NCI-H524 (cell line): Measurements from ENCODE around the gene FAM83F.

Source experiments
- DNase-seq, 2 experiments: peaks; one replicate each; lab custom pipeline; 2025; lab: John Stamatoyannopoulos, UW

FAM83F gene

DNA sequence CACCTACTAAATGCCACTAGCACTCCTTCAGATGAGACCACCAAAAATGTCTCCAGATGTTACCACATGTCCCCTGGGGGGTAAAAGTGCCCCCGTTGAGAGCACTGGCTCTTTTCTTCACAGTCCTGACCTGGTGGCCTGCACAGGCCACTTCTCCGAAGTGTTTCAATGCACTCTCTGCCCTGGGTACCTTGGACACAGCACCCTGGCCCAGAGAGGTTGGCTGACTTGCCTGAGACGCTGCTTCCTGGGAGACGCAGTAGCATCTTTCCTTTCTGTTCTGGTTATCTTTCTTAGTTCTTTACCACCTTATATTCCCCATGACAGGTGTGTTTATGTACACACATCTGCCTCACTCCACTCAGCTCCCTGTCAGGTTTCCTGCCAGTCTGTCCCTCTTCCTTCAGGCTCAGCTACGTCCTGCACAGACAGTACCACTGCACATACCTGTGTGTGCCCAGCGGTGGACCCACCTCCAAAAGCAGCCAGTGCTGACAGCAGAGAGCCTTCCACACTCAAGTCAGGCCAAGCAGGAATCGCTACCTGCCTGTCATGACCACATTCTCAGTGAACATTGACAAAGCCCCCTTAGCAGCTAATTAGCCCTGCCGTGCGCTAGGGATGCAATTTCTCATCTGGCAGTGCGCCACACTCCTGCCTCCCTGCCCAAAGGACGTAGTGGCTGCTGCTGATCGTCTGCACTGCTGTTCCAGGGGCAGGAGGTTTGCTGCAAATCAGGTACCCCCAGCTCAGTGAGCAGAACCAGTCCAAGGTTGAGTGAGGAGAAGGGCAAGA lies 39.0 kb downstream of the FAM83F start:
- peak in 1 of 2 experiments; percentile 60 for DNase-seq

DNA sequence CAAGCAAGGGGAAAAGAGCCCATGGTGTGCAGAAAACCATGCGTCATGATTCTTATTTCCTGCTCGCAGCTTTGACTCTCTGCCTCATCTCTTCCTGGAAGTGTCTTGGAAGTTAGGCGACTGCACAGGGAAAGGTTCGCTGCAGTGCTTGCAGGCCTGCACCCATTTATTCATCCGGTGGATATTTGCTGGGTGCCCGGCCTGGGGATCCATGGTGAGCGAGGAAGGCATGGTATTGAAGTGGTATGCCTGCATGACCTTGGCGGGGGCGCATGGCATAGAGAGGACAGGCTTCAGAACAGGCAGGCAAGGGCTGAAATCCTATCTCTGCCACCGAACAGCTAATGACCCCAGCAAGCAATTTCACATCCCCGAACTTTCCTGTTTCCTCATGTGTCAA lies 40.6 kb downstream of the FAM83F start:
- no peak for DNase-seq

DNA sequence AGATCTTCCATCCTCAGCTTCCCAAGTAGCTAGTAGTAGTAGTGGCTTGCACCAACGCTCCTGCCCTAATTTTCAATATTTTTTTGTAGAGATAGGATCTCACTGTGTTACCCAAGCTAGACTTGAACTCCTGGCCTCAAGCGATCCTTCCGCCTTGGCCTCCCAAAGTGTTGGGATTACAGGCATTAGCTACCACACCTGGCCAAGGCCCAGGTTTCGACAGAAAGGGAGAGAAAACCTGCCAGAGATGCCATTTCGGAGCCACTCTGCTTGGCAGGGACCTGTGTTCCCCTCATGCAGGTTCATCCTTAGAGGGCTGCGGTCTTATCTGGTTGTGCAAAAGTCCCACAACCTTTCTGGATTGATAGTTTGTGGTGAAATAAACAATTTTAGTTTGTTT lies 41.4 kb downstream of the FAM83F start:
- DNase-seq, result no peak

DNA sequence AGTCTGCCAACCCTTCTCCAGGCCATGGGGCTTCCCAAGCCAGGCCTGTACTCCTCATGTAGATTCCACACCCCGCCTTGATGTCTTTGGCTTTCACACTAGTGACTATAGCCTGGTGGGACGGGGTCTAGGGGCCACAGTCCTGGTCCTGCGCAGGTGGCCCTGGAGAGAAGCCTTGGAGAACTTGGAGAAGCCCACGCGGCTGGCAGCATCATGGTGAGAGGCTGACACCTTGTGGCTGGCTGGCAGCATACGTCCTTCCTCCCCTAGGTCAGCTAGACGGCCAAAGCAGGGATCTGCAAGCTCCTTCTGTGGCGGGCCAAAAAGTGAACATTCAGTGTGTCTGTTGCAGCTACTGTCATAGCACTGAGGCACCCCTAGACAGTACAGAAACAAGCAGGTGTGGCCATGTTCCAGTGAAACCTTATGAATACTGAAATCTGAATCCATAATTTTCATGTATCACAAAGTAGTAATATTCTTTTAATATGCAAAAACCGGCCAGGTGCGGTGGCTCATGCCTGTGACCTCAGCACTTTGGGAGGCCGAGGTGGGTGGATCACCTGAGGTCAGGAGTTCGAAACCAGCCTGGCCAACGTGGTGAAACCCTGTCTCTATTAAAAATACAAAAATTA lies 42.0 kb downstream of the FAM83F start:
- DNase-seq, result peak; percentile 50 to 83

DNA sequence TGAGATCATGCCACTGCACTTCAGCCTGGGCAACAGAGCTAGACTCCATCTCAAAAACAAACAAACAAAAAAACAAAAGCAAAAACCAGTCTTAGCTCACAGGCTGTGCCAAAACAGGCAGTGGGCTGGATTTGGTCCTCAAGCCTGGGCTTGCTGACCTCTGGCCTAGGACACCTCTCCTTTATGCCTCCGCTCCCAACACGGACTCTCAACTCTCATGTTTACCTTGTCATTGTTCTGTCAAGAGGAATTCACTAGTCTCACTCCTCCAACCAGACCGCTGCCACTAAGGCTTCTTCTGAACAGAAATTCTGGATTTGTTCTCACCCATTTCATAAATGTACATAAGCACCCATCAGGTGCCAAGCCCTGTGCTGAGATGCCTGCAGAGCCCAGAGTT lies 42.6 kb downstream of the FAM83F start:
- no peak for DNase-seq

DNA sequence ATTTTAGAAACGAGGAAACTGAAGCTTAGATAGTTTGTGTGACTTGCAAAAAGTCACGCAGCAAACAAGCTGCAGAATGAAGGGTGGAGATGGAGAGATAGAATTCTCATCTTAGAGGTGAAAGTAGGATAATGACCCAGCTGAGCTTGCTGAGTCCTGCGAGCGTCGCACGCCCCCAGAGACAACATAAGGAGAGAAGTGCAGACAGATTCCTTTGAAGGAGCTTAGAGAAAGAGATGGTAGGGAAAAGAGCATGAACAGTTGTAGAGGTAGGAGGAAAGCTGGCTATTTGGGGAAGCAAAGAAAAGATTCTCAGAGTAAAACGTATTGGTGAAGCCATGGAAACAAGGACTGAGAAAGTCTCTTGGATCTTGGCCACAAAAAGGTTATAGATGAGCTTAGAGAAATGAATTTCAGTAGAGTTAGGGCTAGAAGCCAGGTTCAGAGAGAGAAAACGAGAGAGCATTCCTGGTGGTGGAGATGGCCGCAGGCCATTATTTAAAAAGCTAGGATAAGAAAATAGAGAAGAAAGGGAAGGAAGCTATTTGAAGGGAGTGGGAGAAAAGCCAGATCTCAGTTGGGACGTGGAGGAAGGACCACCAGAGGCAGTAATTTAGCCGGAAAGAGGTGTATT lies 44.8 kb downstream of the FAM83F start:
- no peak for DNase-seq

DNA sequence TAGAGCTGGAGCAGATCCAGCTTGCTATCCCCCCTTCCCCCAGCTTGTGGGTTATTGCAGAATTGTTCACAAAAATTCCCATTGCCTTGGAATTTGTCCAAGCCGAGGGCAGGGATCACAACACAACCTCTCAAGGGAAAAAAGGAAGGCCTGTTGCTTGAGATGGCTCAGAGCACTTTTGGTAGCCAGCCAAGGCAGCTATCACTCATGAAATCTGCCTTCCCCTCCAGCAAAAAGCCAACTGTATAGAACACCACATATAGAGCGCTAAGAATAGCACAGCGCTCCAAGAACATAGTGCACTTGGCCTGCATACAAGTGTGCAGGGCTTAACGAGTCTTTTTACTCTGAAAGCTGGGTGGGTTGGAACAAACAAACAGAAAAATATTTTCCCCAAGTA lies 46.2 kb downstream of the FAM83F start:
- no peak for DNase-seq

DNA sequence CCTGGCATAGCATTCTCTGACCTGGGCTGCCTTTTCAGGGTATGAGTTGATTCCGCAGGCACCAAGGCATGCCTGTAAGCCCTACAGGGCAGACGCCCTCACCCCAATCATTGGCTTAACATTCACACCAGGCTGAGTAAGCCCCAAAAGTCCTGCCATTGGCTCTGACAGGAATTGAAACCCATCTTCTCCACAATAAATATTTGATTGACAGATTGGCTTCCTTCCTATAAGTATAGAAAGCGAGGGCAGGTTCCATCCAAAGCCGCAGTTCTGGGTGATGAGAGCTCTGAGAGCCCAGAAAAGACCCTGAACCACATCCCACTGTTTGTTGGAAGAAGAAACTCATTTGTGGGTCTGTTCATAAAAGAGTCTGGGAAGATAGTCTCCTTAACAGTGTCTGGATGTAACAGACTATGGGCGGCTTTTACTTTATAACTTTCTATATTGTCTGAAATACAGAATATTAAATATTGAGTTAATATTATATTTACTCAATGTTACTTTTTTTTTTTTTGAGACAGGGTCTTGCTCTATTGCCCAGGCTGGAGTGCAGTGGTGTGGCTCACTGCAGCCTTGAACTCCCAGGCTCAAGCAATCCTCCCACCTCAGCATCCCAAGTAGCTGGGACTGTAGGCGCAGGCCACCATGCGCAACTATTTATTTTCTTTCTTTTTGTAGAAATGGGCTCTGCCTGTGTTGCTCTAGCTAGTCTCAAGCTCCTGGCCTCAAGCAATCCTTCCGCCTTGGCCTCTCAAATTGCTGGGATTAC lies 46.8 kb downstream of the FAM83F start:
- no peak for DNase-seq

DNA sequence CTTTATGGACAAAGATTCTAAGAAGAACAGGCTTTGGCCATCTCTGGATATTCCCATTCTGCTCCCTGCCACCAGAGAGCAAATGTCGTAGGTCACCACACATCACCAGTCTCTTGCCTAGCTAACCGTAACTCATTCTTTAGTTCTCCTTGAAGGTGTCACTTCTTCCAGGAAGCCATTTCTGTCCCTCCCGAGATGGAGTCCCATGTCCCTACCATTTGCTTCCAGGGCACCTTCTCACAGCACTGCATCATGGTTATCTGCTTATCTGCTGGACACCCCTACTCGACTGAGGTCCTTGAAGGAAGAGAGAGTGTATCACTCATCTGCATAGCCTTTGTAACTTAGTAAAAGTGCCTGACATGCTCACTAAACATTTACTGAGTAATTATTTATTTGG lies 47.6 kb downstream of the FAM83F start:
- no peak for DNase-seq

DNA sequence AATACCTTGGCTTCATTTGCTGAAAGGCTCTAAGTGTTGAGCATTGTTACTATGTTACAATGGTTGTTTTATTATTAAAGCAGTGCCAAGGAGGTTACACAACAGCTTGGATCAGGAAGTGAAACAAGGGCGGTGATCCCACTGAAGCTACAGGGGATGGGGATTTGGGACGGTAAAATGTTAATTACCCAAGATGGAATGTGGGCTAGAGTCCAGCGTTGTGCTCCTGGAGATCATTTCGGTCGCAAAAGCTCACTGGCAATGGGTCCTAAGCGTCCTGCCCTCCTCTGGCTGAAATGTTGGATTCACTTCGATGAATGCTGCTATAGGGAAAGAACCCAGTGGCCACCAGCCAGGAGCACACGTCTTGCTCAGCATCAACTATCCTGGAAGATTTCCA lies 48.3 kb downstream of the FAM83F start:
- no peak for DNase-seq

DNA sequence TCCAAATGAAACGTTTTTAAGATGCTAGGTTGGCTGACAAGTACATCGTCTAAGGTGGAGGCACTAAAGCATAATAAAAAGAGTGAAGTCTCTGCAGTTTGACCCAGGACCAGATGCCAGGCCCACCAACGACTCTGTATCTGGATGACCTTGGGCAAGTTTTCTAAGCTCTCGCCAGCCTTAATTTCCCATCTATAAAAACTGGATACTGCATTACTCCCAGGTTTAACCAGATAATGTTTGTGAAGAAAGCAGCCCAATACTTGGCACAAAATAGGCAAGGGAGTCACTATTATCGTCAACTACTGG lies 49.0 kb downstream of the FAM83F start:
- no peak for DNase-seq

DNA sequence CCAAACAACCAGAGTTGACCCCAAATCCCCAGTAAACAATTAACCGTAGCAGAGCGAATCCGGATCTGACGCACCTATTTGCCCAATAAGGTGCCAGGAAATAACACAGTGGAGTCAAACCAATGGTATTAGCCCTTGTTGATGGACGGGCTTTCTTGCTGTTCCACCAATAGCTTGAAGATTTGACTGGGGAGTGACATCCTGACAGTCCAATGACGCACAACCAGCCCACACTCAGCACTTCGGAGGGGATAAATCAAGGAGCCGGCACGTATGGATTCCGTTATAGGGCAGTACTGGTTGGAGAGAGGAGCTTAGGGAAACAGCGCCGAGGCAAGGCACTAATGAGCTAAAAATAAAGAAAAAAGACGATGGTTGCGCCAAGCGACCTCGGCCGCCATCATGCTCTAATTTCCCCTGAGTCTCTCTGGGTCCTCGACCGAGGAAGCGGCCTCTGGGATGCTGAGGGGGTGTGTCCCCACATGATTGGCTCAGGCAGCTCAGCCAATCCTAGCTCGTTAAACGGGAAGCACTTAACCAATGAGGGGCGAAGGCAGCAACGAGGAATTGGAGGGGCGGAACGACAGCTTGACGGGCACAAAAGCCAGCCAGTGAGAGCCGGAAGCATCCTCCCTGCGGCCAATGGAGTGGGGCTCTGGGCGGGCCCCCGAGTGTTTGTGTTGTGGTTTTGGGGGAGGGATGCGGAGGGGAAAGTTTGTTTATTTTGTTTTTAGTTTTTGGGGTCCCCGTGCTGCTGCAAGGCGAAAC lies 49.5 kb downstream of the FAM83F start:
- DNase-seq, result peak; percentile 98 to 99

DNA sequence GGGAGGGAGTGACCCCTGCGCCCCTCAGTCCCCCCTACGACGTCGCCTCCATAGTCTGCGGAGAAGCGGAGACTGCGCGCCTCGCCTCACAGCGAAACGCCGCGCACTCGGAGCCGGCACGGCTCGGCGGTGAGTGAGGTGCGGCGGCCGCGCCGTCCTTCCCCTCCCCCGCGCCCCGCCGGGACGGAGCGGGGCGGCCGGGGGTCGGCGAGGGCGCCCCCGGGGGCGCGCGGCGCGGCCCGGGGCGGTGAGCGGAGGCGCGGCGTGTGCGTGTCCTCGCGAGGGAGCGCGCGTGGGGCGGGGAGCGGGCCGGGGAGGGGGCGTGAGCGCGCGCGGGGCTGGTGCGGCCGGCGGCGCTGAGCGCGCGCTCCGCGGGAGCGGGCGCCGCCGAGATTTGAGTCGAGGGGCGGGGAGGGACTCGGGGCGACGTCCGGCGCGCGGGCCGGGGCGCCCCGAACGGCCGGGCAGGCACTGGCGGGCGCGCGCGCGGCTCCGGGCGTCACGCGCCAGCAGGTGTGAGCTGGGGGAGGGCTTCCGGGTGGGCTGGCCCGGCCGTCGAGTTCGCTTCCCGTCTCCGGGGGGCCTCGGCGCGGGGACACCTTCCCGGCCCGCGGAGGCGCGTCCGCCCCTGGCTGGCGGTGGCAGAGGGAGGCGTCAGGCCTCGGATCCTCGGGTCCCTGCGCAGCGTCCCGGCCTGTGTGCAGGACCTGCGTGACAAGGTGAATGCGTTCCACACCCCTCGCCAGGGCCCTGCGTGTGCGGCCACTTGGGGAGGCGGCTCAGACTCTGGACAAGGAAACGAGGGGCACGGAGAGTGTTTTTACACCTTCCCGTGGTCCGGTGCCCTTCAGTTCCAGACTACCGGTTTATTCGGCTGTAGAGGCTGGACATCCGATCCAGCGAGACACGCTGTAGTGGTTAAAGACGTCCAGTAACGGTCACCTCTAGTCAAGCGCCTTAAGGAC lies 50.4 kb downstream of the FAM83F start:
- peak in 1 of 2 experiments; percentile 70 for DNase-seq

DNA sequence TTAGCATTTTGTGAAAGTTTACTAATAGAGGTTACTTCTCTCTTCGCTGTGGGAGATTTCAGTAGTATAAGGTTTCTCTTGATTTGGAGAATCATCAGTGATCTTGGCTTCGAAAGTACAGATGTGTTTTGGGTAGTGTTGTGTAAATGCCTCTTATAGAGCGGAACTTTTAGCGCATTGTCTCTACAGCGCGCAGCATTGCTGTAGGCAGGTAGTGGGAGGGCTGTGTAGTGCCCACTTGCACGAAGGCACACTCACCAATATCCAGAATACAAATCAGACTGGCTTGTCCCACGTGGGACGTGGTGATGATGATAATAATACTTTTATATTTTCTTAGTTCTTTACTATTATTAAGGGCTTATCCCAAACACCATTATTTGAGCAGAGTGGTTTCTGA lies 51.4 kb downstream of the FAM83F start:
- no peak for DNase-seq

DNA sequence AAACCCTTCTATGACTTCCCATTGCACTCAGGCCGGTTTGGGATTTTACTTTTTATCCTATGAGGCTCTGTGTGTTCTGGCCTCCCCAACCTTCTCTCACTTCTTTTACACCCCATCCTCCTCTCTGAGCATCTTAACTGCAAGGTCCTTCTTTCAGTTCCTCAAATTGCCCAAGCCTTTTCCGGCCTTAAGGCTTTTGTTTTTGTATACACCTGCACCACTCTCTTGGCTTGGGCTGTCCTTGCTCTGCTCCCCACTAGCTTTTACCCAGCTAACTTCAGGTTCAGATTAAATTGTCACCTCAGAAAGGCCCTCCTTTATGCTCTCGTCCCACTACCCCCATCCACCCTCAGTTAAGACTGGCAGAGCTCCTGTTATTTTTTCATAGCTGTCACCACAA lies 55.5 kb downstream of the FAM83F start:
- no peak for DNase-seq

DNA sequence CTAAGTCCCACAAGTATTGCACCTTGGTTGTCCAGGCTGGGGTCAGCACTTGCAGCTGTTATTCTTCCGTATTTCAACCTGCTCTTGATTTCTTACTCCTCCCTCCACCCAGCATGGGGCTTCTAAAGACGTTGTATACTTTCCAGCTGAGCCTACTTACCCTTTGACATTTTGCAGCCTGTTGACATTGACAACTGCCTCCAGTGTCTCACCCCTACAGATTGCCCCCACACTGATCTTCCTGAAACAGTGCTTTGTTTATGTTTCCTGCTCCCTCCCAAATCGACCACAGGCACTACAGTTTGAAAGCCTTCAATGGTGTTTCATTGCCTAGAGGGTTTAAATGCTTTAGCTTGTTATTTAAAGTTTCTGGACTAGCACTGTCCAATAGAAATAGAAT lies 56.6 kb downstream of the FAM83F start:
- DNase-seq, result no peak

DNA sequence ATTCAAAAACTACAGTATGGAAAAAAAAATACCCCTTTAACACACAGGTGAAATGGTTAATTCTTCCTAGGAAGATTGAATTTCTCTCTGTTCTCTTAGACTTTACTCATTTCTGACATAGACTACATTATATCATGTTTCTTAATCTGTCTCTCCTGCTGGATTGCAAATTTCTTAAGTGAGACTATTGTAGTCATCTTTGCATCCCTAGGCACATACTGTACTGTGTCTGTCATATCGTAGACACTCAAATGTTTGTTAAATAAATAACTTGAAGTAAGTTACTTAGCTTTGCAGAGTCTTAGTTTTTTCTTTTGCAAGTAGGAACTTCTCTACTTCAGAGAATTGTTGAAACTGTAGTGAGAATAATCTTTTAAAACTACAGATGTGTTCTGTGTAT lies 58.7 kb downstream of the FAM83F start:
- no peak for DNase-seq

DNA sequence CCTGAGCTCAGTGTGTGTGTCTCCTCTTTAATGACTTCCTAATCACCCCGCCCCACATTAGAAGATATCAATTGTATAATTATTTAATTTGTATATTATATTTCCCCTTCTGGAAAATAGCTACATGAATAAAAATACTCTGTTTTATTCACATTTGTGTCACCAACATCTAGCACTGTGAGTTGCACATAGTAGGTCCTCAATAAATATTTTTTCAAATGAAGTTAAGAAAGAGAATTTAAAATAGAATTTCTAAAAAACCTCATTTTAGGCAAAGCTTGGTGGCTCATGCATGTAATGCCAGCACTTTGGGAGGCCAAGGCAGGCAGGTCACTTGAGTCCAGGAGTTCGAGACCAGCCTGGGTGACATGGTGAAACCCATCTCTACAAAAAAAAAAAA lies 59.7 kb downstream of the FAM83F start:
- no peak for DNase-seq

DNA sequence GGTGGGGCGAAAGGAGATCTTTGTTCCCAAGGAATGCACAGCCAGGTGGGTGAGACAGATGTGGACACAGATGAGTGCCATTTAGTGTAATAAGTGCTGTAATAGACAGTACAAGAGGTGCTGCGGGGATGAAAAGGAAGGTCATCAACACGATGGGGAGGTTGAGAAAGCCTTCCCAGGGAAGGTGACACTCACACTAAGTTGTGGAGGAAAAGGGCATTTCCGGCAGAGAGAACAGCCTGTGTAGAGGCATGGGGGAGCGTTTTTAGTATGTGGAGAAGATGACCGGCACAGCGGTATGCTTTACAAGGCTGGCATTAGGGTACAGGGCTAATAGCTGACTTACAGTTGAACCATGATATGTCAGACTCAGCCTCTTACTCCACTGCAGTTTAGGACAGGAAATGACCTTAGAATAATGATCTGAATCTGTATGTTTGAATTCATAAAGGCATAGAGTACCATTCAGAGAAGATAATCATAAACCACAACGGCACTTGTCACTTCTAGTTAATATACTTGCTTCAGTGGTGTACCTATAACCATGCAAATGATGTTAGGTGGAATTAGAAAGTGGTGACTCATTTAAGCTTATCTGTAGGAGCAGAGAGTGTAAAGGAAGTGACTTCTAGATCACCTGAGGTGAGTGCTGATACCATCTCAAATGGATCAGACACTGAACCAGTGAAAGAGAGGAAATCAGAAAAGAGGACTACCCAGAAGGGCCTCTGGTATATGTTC lies 60.6 kb downstream of the FAM83F start:
- peak in 1 of 2 experiments; percentile 44 for DNase-seq

DNA sequence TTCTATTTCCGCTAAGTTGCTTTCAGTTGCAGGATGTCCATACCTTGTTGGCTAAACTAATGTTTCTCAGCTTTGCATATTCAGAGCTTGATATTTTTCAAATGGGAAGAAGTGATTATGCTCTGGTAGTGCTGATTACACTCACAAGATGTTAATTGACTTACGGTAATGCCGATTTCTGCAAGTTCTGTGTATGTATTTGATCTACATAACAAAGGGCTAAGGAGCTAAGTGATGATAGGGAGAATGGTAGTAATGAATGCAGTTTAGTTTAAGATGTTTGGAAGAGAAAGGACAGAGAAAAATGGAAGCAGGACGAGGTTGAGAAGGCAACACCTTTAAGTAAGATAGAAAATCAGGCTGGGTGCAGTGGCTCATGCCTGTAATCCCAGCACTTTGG lies 61.4 kb downstream of the FAM83F start:
- DNase-seq, result no peak
